Caco-2 (cell line): ENCODE data around the gene WDR11. TPM values are rescaled to one million over a fixed set of nuclear protein-coding genes. Genes with fewer than 3 reads are reported as not detected.

ENCODE experiments used
- BruUV-seq: library from RNA; stranded (reverse); fragments of 400-500 nt; replicated peaks from 2 replicates; lab custom pipeline; 2021; lab: Mats Ljungman, UMichigan
- CTCF ChIA-PET: fragments of 300-600 bp; sonication (Branson Sonifier 250); formaldehyde crosslinking; loops from one replicate; lab custom pipeline; 2022; ENCODE audit warnings: antibody characterized with exemption; lab: Charles Lee
- POLR2A ChIA-PET: fragments of 300-600 bp; sonication (Branson Sonifier 250); formaldehyde crosslinking; loops from one replicate; lab custom pipeline; 2022; ENCODE audit warnings: antibody characterized with exemption; lab: Charles Lee
- DNase-seq, 2 experiments: peaks; one replicate each; pipeline versions ENCODE4 v3.0.0 to v3.0.0-alpha.2; 2020 to 2022
- H3K27me3 ChIP-seq: replicated peaks from 2 replicates; pipeline ENCODE4 v1.6.0; 2011; ENCODE audit warnings: low read length; ENCODE audit not compliant: control insufficient read depth, insufficient read depth
- H3K36me3 ChIP-seq: 2 replicates; pipeline ENCODE4 v1.5.1; 2011; ENCODE audit warnings: low read length; ENCODE audit not compliant: control insufficient read depth, insufficient read depth
- H3K4me1 ChIP-seq: fragments of 250-450 bp; sonication (Bioruptor Pico); 2 replicates; pipeline ENCODE4 v1.5.1; 2020; ENCODE audit warnings: mild to moderate bottlenecking
- H3K4me3 ChIP-seq: 2 replicates; pipeline ENCODE4 v1.5.1; 2011; ENCODE audit warnings: low read depth, mild to moderate bottlenecking, control low read depth, low read length
- H3K9me3 ChIP-seq: fragments of 250-450 bp; sonication (Bioruptor Pico); 2 replicates; pipeline ENCODE4 v1.5.1; 2020; ENCODE audit warnings: mild to moderate bottlenecking, moderate library complexity
- H3K27ac Mint-ChIP-seq: one replicate; pipeline ENCODE4 v1.8.0; 2022; ENCODE audit warnings: mixed read lengths; ENCODE audit not compliant: unreplicated experiment
- H3K27me3 Mint-ChIP-seq: one replicate; pipeline ENCODE4 v1.8.0; 2022; ENCODE audit warnings: mixed read lengths; ENCODE audit not compliant: insufficient read depth, unreplicated experiment
- H3K36me3 Mint-ChIP-seq: one replicate; pipeline ENCODE4 v1.8.0; 2022; ENCODE audit warnings: mild to moderate bottlenecking, mixed read lengths; ENCODE audit not compliant: insufficient read depth, unreplicated experiment
- H3K4me1 Mint-ChIP-seq: one replicate; pipeline ENCODE4 v1.8.0; 2022; ENCODE audit warnings: low read depth, mixed read lengths; ENCODE audit not compliant: unreplicated experiment
- H3K4me3 Mint-ChIP-seq: one replicate; pipeline ENCODE4 v1.8.0; 2022; ENCODE audit warnings: mild to moderate bottlenecking, moderate library complexity, mixed read lengths; ENCODE audit not compliant: unreplicated experiment
- H3K9me3 Mint-ChIP-seq: one replicate; pipeline ENCODE4 v1.8.0; 2022; ENCODE audit warnings: mixed read lengths; ENCODE audit not compliant: unreplicated experiment
- intact Hi-C: fragments of 100-400 bp; cut with micrococcal nuclease; formaldehyde crosslinking; loops from one replicate; pipeline ENCODE4 v1.10.0; 2022; ENCODE audit not compliant: unreplicated experiment
- total RNA-seq: library from RNA; stranded (reverse); gene quantifications from 2 replicates; pipeline ENCODE4 v1.2.3, GENCODE V29; 2022
- TF ChIP-seq, protein P1 (sequence below), 2 experiments: fragments of 200-600 bp in 1 of 2; IDR thresholded peaks; 1 replicate in 1 of 2; 2 replicates in 1 of 2; pipeline versions ENCODE4 v1.5.1 to v1.8.0; 2011 to 2022; ENCODE audit warnings: antibody characterized with exemption in 1 of 2, control low read depth in 1 of 2, inconsistent platforms in 1 of 2, low read depth in 1 of 2, low read length in 1 of 2, mild to moderate bottlenecking in 1 of 2, moderate library complexity in 1 of 2; ENCODE audit not compliant: insufficient read depth in 1 of 2, severe bottlenecking in 1 of 2, unreplicated experiment in 1 of 2

Gene WDR11
- total RNA-seq, 1 experiment from 2014 or later: 59.2 TPM

DNA sequence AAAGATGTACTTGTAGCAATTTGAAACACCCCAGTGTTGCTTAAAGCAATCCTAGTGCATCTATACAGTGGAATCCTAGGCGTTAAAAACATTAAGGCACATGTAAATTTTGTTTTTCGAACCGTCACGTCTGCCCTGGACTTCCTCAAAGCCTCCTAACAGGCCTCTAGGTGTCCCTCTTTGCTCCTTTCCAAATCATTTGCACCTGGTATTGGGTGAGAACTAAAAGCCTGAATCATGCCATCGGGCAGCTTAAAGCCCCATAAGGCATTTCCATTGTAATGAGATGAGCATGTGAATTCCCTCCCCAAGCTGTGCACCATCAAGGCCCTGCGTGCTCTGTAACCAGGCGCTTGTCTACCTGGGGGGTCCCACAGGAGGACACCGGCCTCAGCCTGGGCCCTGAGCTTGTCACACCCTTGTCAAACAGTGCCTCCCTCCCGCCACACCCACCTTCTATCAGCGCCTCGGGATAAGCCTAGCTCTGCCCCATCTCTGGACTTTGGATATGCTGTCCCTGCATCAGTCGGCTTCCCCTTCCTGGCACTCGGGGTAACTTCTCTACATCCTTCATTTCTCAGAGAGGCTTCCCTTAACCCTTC, 89.2 kb downstream of the WDR11 start:
- H3K4me3 ChIP-seq: no peak overlapping the region
- TF ChIP-seq, protein P1, sequence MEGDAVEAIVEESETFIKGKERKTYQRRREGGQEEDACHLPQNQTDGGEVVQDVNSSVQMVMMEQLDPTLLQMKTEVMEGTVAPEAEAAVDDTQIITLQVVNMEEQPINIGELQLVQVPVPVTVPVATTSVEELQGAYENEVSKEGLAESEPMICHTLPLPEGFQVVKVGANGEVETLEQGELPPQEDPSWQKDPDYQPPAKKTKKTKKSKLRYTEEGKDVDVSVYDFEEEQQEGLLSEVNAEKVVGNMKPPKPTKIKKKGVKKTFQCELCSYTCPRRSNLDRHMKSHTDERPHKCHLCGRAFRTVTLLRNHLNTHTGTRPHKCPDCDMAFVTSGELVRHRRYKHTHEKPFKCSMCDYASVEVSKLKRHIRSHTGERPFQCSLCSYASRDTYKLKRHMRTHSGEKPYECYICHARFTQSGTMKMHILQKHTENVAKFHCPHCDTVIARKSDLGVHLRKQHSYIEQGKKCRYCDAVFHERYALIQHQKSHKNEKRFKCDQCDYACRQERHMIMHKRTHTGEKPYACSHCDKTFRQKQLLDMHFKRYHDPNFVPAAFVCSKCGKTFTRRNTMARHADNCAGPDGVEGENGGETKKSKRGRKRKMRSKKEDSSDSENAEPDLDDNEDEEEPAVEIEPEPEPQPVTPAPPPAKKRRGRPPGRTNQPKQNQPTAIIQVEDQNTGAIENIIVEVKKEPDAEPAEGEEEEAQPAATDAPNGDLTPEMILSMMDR (IDR thresholded peaks at IDR 0.05; ENCODE audit: insufficient read depth in 1 of 2, low read depth in 1 of 2, low read length in 1 of 2, severe bottlenecking in 1 of 2, unreplicated experiment in 1 of 2): no peak
- Mint-ChIP-seq H3K9me3 (peaks cover 22% of the 10 kb centered on the region), H3K27ac (no peak overlapping the region), H3K27me3 (no peaks in the 10 kb centered on the region), H3K4me3 (no peak overlapping the region), H3K36me3 (no peaks in the 10 kb centered on the region), H3K4me1 (peaks cover 13% of the 10 kb centered on the region)
- ChIA-PET CTCF (no interaction called here), POLR2A (no interaction called here)
- intact Hi-C loops: loop anchor here (5.0 to 10.0 kb wide), 5 partner anchors 244 to 962 kb away; no protein-coding TSS in a partner anchor
- peaks cover 13% of the 10 kb centered on the region for H3K4me1 ChIP-seq
- DNase-seq: no peak
- BruUV-seq: no TSS peak
- no peaks in the 10 kb centered on the region for H3K9me3 ChIP-seq
- no peaks in the 10 kb centered on the region for H3K27me3 ChIP-seq
- no peaks in the 10 kb centered on the region for H3K36me3 ChIP-seq

DNA sequence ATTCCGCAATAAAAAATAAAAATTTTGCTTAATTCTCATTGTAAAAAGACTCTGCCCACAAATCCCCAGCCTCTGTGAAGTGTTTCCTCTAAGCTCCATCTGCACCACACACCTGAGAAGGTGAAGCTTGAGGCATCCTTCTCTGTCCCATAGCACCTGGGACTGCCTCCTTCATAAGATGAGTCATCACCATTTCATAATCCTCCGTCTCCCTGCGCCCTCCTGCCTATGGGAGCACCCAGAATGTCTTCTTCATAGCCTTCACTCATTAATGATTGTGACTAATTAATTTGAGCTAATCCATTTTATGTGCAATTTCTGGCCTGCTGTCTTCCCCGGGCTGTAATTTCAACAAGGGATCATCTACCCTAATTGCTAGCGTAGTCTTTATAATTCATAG, 90.3 kb downstream of the WDR11 start:
- Histone ChIP-seq H3K4me1 (peaks cover 13% of the 10 kb centered on the region), H3K36me3 (no peaks in the 10 kb centered on the region), H3K4me3 (no peak overlapping the region), H3K9me3 (no peaks in the 10 kb centered on the region), H3K27me3 (no peaks in the 10 kb centered on the region)
- TF ChIP-seq, protein P1 (IDR thresholded peaks at IDR 0.05; ENCODE audit: insufficient read depth in 1 of 2, low read depth in 1 of 2, low read length in 1 of 2, severe bottlenecking in 1 of 2, unreplicated experiment in 1 of 2): no peak
- peaks cover 13% of the 10 kb centered on the region for H3K4me1 Mint-ChIP-seq
- BruUV-seq: no TSS peak
- H3K36me3 Mint-ChIP-seq: no peaks in the 10 kb centered on the region
- no peak overlapping the region for H3K4me3 Mint-ChIP-seq
- POLR2A ChIA-PET: no interaction called here
- CTCF ChIA-PET: no interaction called here
- H3K9me3 Mint-ChIP-seq: peaks cover 11% of the 10 kb centered on the region
- no peak for DNase-seq
- H3K27me3 Mint-ChIP-seq: no peaks in the 10 kb centered on the region
- intact Hi-C loops: loop anchor here (5.0 to 10.0 kb wide), 5 partner anchors 243 to 961 kb away; no protein-coding TSS in a partner anchor
- no peak overlapping the region for H3K27ac Mint-ChIP-seq

DNA sequence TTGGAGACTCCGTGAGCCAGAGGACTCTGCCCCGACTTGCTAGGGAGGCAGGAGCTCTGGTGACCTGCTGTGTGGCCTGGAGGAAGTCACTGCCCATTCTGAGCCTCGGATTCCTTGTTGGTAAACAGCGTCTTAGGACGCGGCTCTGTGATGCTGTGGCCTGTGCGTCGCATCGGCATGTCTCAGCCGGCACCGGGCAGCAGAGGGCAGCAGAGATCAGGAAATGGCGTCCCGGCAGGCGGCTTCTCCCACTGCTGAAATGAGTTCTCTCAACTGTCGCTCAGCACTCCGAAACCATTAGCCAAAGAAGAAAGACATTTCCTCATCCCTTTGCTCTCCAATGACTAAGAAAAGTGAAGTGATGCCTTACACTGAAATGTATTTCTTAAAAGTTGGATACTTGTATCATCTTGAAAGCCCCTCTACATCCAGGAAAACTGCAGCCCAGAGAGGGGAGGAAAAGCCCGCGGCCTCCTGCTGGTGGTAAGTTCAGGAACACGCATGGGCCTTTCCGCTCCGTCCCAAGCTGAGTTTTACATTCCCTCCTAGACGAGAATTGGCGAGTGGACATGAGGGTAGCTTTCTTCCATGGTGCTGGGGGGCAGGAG, 91.7 kb downstream of the WDR11 start:
- Mint-ChIP-seq H3K27me3 (no peaks in the 10 kb centered on the region), H3K4me3 (no peak overlapping the region), H3K36me3 (no peaks in the 10 kb centered on the region), H3K4me1 (peaks cover 13% of the 10 kb centered on the region), H3K9me3 (no peaks in the 10 kb centered on the region), H3K27ac (peak overlapping the region; percentile 83)
- intact Hi-C loops: loop anchor here (1.0 to 10.0 kb wide), 10 partner anchors 36 to 959 kb away; no protein-coding TSS in a partner anchor
- no TSS peak for BruUV-seq
- TF ChIP-seq, protein P1 (IDR thresholded peaks at IDR 0.05; ENCODE audit: insufficient read depth in 1 of 2, low read depth in 1 of 2, low read length in 1 of 2, severe bottlenecking in 1 of 2, unreplicated experiment in 1 of 2): peak; percentile 85 to 93
- ChIA-PET CTCF (interaction anchor here (0.6 to 1.2 kb wide), 4 partner anchors 28 to 531 kb away, joined by 3 to 7 read pairs (median 4); no protein-coding TSS in a partner anchor), POLR2A (no interaction called here)
- peak; percentile 81 to 92 for DNase-seq
- no peaks in the 10 kb centered on the region for H3K36me3 ChIP-seq
- peaks cover 13% of the 10 kb centered on the region for H3K4me1 ChIP-seq
- no peaks in the 10 kb centered on the region for H3K27me3 ChIP-seq
- no peak overlapping the region for H3K4me3 ChIP-seq
- H3K9me3 ChIP-seq: no peaks in the 10 kb centered on the region
